Middle frontal gyrus (tissue), 1 donor: ENCODE data around the gene MLYCD.

ENCODE experiments used
- DNase-seq: peaks from one replicate; pipeline ENCODE4 v3.0.0-alpha.2; 2015; ENCODE audit warnings: low spot score; ENCODE audit errors: extremely low spot score

Gene MLYCD

DNA sequence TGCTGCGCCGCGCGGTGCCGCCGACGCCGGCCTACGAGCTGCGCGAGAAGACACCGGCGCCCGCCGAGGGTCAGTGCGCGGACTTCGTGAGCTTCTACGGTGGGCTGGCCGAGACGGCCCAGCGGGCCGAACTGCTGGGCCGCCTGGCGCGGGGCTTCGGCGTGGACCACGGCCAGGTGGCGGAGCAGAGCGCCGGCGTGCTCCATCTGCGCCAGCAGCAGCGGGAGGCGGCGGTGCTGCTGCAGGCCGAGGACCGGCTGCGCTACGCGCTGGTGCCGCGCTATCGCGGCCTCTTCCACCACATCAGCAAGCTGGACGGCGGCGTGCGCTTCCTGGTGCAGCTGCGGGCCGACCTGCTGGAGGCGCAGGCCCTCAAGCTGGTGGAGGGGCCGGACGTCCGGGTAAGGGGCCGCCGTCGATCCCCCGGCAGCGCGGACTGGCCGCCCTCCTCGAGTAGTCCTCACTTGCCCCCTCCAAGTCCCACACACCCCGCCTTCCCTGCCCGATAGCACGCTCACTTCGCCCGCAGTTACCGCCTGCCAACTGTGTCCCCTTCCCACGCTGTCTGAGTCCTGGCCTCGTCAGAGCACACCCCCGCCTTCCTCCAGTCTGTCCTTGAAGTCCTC is 470 bp downstream of the MLYCD start:
- no peak for DNase-seq

- no peak for DNase-seq
Measured at GRCh38 chr16:83899978-83900377, 1.1 kb downstream of the MLYCD start.

DNA sequence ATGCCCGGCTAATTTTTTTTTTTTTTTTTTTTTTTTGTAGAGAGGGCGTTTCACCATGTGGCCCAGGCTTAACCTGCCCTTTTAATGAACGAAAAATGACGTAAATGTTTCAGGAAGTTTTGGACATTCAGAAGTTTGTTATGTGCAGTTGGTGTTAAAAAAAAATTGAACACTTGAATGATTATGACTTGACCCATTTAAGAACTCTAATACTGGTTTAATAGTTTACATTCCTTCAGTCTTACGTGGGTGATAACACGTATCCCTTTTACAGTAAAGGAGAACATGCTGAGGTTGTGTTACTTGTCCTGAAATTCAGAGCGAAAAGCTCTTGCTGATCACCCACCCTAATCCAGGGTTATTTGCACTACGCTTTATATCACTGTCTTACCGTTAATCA is 1.7 kb downstream of the MLYCD start:
- DNase-seq: no peak

DNA sequence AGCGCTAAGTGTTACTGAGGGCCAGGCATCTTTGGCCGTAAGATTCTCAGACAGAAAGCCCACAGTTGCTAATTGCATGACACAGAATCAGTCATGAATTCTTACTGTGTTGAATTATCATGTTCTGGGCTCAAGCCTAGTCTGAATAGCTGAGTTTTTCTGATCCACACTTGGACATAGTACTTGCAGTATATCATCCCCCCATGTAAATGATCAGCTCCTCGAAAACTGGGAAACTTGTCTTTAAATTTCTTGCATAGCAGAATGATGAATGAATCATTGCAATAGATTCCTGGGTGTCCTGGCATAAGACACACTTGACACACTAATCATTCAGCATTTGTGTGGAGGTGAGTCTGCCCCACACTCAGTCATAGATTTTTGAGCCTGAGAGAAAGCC is 2.2 kb downstream of the MLYCD start:
- no peak for DNase-seq

GRCh38 chr16:83903751-83904150 is 4.8 kb downstream of the MLYCD start:
- DNase-seq: no peak

- DNase-seq: no peak
Measured at GRCh38 chr16:83906683-83907082, 7.8 kb downstream of the MLYCD start.

GRCh38 chr16:83907111-83907510 is 8.2 kb downstream of the MLYCD start:
- no peak for DNase-seq

GRCh38 chr16:83907631-83908250 is 8.8 kb downstream of the MLYCD start:
- DNase-seq: no peak

DNA sequence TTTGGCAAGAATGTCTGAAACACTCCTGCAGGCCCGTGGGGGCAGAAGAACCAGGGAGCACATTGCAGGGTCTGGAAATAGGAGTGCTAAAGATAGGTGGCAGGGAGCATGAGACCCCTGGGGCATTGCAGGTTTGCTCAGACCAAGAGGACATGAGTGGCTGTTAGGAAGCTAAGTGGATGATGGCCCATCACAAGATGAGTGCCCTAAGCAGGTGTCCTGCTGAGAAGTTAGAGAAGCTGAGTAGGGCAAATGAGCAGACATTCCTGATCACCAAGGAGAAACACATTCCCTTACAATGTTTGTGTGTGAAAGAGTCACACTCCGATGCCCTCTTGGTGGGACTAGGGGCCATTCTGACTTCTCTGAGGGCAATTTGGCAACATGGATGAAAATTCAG is 9.9 kb downstream of the MLYCD start:
- DNase-seq: no peak

DNA sequence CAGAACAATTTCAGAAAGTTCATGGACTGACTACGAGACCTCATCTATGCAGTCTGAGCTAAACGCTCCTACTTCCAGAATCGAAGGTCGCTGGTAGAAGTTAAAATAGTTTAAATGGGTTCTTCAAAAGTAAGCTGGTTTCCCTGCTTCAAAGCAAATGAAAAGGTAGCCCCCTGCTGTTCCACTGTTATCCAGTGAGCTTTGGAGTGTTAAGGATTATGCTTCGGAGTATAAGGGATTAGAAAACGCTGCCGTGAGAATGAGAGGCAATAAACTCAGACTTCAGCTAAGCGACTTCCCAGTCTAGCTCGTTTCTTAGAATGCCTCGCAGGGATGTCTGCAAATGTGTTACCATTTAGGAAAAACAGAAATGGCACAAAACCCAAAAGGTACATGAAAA is 12.4 kb downstream of the MLYCD start:
- no peak for DNase-seq

DNA sequence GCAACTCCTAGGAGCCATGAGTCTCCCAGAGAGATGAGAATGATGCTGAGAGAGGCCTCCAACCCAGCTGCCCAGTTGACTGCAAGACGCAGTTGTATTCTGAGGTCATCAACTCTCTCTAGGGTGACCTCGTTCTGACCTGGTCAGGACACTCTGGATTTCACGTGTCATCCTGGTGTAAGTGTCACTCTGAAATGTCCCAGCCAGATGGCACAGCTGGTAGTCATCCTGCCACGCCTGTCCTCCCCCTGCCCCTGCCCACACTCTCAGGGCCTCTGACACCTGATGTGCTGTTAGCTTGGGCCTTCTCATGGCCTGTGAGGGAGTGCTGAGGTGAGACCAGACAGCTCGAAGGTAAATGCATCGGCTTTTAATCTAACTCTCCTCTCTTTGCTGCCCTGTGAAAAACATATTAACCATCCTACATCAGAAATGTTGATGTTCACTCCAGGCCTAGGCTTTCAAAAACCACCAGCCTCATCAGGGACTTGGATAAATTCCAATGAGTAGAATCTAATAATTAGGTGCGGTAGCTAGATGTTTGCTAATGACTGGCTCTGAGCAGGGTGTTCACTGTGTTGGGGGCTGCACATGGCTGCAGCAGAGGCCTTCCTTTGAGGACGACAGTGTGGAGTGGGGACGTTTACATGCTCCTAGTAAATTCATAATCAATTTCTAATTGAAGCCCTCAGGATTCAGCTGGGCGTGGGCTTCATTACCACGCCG is 13.8 kb downstream of the MLYCD start:
- DNase-seq: no peak

DNA sequence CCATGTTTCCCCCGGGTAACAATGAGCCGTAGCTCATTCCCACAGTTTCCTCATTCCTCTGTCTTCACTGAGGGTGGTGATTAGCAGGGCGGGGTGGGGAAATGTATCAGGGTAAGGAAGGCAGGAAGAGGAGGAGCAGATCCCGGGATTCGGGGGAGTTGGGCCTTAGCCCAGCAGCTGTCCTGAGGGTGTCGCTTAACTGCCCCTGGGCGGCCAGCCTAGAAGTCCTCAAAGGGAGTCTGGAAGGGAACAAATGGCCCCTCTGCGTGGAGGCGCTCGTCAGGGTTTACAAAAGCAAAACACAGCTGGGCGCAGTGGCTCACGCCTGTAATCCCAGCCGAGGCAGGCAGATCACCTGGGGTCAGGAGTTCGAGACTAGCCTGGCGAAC is 14.3 kb downstream of the MLYCD start:
- no peak for DNase-seq

- DNase-seq: no peak
Measured at GRCh38 chr16:83914091-83914710, 15.3 kb downstream of the MLYCD start.

- no peak for DNase-seq
Measured at GRCh38 chr16:83915081-83915480, 16.2 kb downstream of the MLYCD start.

DNA sequence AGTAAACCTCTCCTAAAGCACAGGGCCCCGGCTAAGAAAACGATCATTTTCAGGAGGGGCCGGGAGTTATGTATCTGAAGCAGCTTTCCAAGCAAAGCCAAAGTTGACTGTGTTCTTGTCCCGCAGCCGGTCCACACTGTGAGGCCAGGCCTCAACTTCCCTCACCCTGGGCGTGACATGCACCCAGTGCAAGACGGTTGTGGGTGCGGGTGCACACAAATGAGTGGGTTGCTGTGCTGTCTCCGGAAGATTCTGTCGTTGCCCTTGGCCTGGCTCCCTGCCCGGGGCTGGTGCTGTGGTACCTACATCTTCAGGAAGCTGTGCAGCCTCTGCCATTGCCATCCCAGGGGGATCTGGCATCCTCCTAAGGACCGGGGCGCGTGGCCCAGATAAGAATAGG is 16.6 kb downstream of the MLYCD start:
- no peak for DNase-seq

- DNase-seq: no peak
Measured at GRCh38 chr16:83917152-83918120, 18.5 kb downstream of the MLYCD start.

- no peak for DNase-seq
Measured at GRCh38 chr16:83920894-83921491, 22.1 kb downstream of the MLYCD start.

- DNase-seq: no peak
Measured at GRCh38 chr16:83923581-83924365, 24.9 kb downstream of the MLYCD start.

DNA sequence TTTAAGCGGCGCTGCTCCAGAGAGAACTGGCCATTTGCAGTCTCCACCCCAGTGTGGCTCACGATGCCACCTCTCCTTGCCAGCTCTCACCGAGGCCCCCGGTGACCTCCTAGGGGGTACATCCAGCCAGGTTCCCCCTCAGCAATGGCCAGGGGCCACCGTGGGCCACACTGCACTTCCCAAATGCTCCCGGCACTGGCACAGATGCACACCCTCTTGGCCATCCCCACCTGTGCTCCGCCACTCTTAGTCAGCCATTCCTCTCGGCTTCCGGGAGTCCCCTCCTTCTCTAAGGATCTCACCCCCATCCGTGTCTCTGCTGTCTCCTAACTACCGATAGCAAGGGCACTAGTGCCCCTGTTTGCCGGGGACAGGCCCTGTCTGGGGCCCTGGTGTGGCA is 25.8 kb downstream of the MLYCD start:
- no peak for DNase-seq
